Effector memory CD4-positive, alpha-beta T cell (primary cell): ENCODE results near the gene TRIP13.

ENCODE experiments used
- DNase-seq, 3 donors: peaks; one replicate each; pipeline ENCODE4 v3.0.0-alpha.2; 2020
- H3K27ac ChIP-seq: 2 replicates; pipeline ENCODE4 v1.7.0; 2013; ENCODE audit warnings: mild to moderate bottlenecking, low read length, moderate library complexity; ENCODE audit not compliant: insufficient read depth, poor library complexity, severe bottlenecking
- H3K27me3 ChIP-seq: replicated peaks from 2 replicates; pipeline ENCODE4 v1.7.0; 2013; ENCODE audit warnings: mild to moderate bottlenecking, low read length; ENCODE audit not compliant: insufficient read depth, control insufficient read depth, poor library complexity, severe bottlenecking
- H3K36me3 ChIP-seq: 2 replicates; pipeline ENCODE4 v1.7.0; 2013; ENCODE audit warnings: mild to moderate bottlenecking, low read length, moderate library complexity; ENCODE audit not compliant: control insufficient read depth, insufficient read depth
- H3K4me1 ChIP-seq: 2 replicates; pipeline ENCODE4 v1.7.0; 2013; ENCODE audit warnings: low read length, mild to moderate bottlenecking; ENCODE audit not compliant: control insufficient read depth, insufficient read depth, poor library complexity, severe bottlenecking
- H3K4me3 ChIP-seq: 2 replicates; pipeline ENCODE4 v1.7.0; 2013; ENCODE audit warnings: low read length, low read depth, mild to moderate bottlenecking; ENCODE audit not compliant: insufficient read depth, poor library complexity, severe bottlenecking
- H3K9me3 ChIP-seq: 2 replicates; pipeline ENCODE4 v1.7.0; 2013; ENCODE audit warnings: mild to moderate bottlenecking, low read length, moderate library complexity; ENCODE audit not compliant: control insufficient read depth

TRIP13 gene

DNA sequence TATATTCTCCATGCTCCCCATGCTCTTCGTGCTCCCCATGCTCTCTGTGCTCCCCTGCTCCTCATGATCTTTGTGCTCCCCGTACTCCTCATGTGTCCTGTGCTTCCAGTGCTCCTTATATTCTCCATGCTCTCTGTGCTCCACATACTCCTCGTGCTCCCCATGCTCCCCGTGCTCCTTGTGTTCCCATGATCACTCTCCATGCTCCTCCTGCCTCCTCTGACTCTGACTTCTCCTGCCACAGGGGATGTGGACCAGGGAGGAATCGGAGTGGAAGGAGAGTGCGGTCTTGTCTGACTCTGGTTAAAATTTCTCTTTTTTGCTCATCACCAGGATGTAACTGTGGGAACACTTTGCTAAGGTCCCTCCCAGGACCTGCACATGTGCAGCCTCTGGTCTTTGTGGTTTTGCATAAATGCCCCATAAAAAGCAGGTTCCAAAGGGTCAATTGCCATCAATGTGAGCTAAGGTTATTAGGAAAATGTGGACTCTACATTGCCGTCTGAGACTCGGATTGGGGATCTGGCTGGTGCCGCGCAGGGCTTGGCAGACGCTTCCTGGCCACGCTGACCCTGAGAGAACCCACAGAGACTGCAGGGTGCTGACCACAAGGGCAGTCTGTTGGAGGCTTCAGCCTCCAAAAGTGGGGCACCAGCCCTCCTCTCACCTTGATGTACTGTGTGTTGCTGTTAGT, 52.5 kb downstream of the TRIP13 start:
- Histone ChIP-seq H3K4me3 (no peak overlapping the region), H3K4me1 (no peaks in the 10 kb centered on the region), H3K27me3 (no peaks in the 10 kb centered on the region), H3K36me3 (no peaks in the 10 kb centered on the region), H3K9me3 (no peaks in the 10 kb centered on the region), H3K27ac (no peak overlapping the region)
- DNase-seq, result no peak

GRCh38 chr5:945691-946551, 53.2 kb downstream of the TRIP13 start:
- H3K36me3 ChIP-seq, result no peaks in the 10 kb centered on the region
- no peak for DNase-seq
- no peak overlapping the region for H3K27ac ChIP-seq
- no peaks in the 10 kb centered on the region for H3K9me3 ChIP-seq
- H3K4me3 ChIP-seq, result no peak overlapping the region
- H3K27me3 ChIP-seq, result no peaks in the 10 kb centered on the region
- H3K4me1 ChIP-seq, result no peaks in the 10 kb centered on the region

DNA sequence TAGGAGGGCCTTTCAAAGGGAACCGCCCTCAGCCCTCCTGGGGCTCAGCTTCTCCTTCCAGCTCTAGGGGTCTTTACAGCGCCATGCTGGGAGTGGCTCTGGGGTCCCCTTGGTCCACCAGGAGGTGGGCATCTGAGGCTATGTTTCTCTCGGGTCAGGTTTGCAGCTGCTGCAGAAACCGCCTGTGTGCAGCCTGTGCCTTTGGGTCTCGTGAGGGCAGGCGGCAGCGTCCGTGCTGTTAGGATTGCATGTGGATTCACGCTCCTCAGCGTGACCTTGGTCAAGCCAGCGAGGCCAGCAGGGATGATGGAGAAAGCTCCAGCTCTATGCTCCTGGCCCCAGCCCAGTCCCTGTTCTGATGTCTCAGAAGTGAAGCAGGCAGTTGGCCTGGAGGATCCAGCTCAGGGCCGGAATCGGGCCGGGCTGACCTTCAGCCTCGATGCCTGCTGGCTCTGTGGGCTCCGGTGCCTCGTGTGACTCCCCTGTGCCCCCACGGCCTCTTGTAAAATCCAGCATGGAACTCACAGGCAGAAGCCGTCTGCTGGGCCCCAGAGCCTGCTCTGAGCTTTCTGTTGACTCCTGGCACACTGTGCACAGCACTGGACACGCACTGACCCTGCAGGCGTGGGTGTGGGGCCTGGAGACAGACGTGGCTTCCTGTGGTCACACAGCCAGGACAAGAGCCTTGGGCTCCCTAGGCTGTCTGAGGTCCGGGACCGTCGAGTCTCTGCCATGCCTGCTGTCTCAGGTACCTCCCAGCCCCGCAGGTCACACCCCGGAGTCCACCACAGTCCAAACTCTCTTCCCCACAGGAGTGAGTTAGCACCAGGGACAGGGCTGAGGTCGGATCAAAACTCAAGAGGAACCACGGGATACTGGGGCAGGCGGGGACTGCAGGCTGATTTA, 54.3 kb downstream of the TRIP13 start:
- Histone ChIP-seq H3K27me3 (no peaks in the 10 kb centered on the region), H3K4me3 (no peak overlapping the region)
- DNase-seq, result no peak

DNA sequence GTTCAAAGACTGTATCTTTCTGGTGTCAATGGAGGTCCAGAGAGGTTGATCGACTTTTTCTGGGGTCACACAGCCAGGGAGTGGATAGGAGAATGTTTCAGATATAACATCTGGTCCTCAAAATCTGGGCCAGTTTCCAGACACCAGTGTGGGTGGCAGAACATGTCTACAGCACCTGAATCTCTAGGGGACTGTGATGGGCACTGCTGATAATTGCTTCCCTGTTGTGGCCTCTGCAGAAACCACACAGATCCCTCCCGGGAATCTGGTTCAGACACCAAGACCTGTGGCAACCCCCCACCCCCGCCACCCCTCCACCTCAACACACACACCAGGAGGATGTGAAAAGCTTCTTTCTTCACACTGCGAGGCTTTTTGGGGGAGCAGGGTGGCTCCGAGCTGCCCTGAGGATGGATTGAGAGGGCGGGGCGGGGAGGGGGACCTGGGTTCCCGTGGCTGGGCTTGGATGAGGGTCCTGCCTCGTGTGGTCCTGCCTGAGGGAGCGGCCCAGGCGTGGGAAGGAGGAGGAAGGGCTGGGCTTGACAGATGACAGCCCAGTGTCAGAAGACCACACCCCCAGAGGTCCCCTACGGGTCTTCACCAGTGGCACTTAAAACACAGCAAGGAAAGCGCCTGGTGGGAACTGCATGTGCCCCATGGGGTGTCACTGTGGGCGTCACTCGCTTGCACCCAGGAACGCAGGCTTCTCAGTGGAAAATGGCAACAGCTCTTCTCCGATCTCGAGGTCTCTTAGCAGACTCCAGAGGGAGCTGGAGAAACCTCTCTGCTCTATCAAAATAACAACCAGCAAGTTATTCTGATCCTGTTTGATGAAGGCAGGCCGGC, 55.2 kb downstream of the TRIP13 start:
- H3K9me3 ChIP-seq, result no peaks in the 10 kb centered on the region
- no peak overlapping the region for H3K4me3 ChIP-seq
- DNase-seq, result no peak
- no peaks in the 10 kb centered on the region for H3K36me3 ChIP-seq
- H3K27me3 ChIP-seq, result no peaks in the 10 kb centered on the region
- H3K27ac ChIP-seq, result no peak overlapping the region
- no peaks in the 10 kb centered on the region for H3K4me1 ChIP-seq

More for the DNA sequence above, 54.3 kb downstream of the TRIP13 start:
- H3K27ac ChIP-seq, result no peak overlapping the region
- no peaks in the 10 kb centered on the region for H3K9me3 ChIP-seq
- H3K36me3 ChIP-seq, result no peaks in the 10 kb centered on the region
- H3K4me1 ChIP-seq, result no peaks in the 10 kb centered on the region

- Histone ChIP-seq H3K27me3 (no peaks in the 10 kb centered on the region), H3K4me1 (no peaks in the 10 kb centered on the region), H3K9me3 (no peaks in the 10 kb centered on the region)
Measured at GRCh38 chr5:948472-949274, 56.0 kb downstream of the TRIP13 start.

GRCh38 chr5:949275-949543, 56.5 kb downstream of the TRIP13 start:
- H3K36me3 ChIP-seq, result no peaks in the 10 kb centered on the region
- H3K4me1 ChIP-seq, result no peaks in the 10 kb centered on the region
- H3K27me3 ChIP-seq, result no peaks in the 10 kb centered on the region

More at GRCh38 chr5:948472-949274, 56.0 kb downstream of the TRIP13 start:
- Histone ChIP-seq H3K4me3 (no peak overlapping the region), H3K27ac (no peak overlapping the region), H3K36me3 (no peaks in the 10 kb centered on the region)
- no peak for DNase-seq

GRCh38 chr5:949815-950560, 57.3 kb downstream of the TRIP13 start:
- H3K9me3 ChIP-seq, result no peaks in the 10 kb centered on the region
- no peak overlapping the region for H3K4me3 ChIP-seq
- no peak overlapping the region for H3K27ac ChIP-seq
- no peaks in the 10 kb centered on the region for H3K4me1 ChIP-seq
- DNase-seq, result no peak
- H3K36me3 ChIP-seq, result no peaks in the 10 kb centered on the region
- H3K27me3 ChIP-seq, result no peaks in the 10 kb centered on the region

More at GRCh38 chr5:949275-949543, 56.5 kb downstream of the TRIP13 start:
- H3K4me3 ChIP-seq, result no peak overlapping the region
- H3K27ac ChIP-seq, result no peak overlapping the region
- H3K9me3 ChIP-seq, result no peaks in the 10 kb centered on the region
- no peak for DNase-seq

DNA sequence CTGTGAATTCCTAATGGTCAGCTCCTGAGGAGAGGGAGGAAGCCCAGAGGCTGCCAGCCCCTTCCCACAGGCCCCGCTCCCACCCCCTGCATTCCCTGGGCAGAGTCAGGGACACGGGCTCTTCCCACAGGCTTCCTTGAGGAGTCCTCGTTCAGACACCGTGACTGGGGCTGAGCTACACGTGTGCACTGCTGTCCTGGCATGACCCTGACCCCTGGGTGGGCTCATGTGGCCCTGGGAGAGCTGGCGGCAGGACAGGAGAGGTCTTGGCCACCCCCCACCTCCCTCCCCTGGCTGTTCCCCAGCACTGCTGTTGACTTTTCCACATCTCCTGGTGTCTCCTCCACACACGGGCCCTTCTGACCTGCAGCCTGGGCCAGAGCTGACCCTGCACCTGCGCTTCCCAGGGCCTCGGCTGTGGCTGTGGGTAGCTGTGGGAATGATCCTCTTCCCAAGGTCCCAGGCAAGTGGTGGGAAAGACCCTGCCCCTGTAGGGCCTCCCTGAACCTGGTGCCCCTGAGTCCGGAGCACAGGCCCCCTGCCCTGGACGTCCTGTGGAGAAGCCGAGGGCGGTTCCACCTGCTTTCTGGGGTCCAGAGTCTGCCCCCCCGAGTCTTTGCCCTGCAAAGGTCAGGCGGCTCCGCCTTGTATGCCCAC, 59.4 kb downstream of the TRIP13 start:
- no peaks in the 10 kb centered on the region for H3K9me3 ChIP-seq
- H3K4me3 ChIP-seq, result no peak overlapping the region
- H3K27me3 ChIP-seq, result no peaks in the 10 kb centered on the region
- no peak overlapping the region for H3K27ac ChIP-seq
- no peaks in the 10 kb centered on the region for H3K36me3 ChIP-seq
- peaks cover 7% of the 10 kb centered on the region for H3K4me1 ChIP-seq
- no peak for DNase-seq
